HUES64 (cell line): ENCODE results near the gene CBLN4.

Source experiments
- H3K27ac ChIP-seq: 2 replicates; pipeline ENCODE4 v1.7.0; 2013; ENCODE audit warnings: low read depth, low read length, inconsistent platforms
- H3K27me3 ChIP-seq: 2 replicates; pipeline ENCODE4 v1.6.1; 2013; ENCODE audit warnings: mild to moderate bottlenecking, low read length; ENCODE audit not compliant: insufficient read depth
- H3K36me3 ChIP-seq: 2 replicates; pipeline ENCODE4 v1.6.1; 2013; ENCODE audit warnings: mild to moderate bottlenecking, low read length; ENCODE audit not compliant: insufficient read depth
- H3K4me1 ChIP-seq: 2 replicates; pipeline ENCODE4 v1.6.1; 2013; ENCODE audit warnings: mild to moderate bottlenecking, low read length, moderate library complexity; ENCODE audit not compliant: insufficient read depth
- H3K4me3 ChIP-seq: 2 replicates; pipeline ENCODE4 v1.5.1; 2013; ENCODE audit warnings: mild to moderate bottlenecking, low read length, moderate library complexity
- H3K9ac ChIP-seq: 2 replicates; pipeline ENCODE4 v1.6.1; 2013; ENCODE audit warnings: mild to moderate bottlenecking, low read depth, low read length
- H3K9me3 ChIP-seq: 2 replicates; pipeline ENCODE4 v1.6.1; 2013; ENCODE audit warnings: low read depth, low read length; ENCODE audit not compliant: insufficient read depth
- WGBS: fragments of 150-250, 120-280 bp; methylation state at CpG from one replicate; pipeline ENCODE4 v1.1.7; 2013; ENCODE audit warnings: missing lambda C conversion rate; 5-methylcytosine and 5-hydroxymethylcytosine counted together

Gene CBLN4

GRCh38 chr20:56001890-56002289, 3.4 kb downstream of the CBLN4 start:
- Histone ChIP-seq H3K27me3 (no peaks in the 10 kb centered on the region), H3K9me3 (peaks cover 97% of the 10 kb centered on the region), H3K27ac (no peak overlapping the region), H3K9ac (no peak overlapping the region), H3K4me3 (no peak overlapping the region), H3K4me1 (no peaks in the 10 kb centered on the region), H3K36me3 (no peaks in the 10 kb centered on the region)
- 78% methylated on average over 3 of the region's 3 CpGs for WGBS

DNA sequence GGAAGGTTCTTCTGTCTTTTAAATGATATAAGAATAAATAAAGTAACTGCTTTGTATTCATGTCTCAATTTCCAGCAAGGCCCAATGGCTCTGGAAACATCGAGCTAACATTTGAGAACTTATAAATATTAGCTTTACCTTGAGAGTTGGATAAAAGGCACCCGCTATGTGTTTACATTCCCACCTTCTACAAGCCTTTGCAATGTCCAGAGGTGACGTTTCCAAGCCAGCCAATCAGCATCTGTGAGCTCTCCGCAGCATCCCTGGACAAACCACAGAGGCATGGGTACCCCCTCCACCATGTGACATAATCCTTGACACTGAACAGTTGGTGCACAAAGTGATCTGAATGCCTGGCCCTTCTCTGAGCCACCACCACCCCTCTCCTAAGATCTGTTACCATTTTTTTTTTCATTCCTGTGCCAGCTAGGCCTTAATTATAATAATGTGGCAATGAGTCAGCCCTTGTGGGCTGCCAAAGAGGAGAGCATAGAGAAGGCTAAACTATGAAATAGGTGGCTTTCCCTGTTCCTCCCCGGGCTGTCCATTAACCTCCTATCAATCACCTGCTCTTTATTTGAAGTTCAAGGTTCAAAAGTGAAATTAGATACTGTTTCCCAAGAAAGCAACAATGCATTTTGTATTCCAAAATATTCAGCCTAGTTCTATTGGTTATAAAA, 4.1 kb downstream of the CBLN4 start:
- Histone ChIP-seq H3K9me3 (peaks cover 97% of the 10 kb centered on the region), H3K27ac (no peak overlapping the region), H3K9ac (no peak overlapping the region), H3K27me3 (no peaks in the 10 kb centered on the region), H3K4me3 (no peak overlapping the region), H3K36me3 (no peaks in the 10 kb centered on the region), H3K4me1 (no peaks in the 10 kb centered on the region)
- 68% methylated on average over 5 of the region's 5 CpGs for WGBS

DNA sequence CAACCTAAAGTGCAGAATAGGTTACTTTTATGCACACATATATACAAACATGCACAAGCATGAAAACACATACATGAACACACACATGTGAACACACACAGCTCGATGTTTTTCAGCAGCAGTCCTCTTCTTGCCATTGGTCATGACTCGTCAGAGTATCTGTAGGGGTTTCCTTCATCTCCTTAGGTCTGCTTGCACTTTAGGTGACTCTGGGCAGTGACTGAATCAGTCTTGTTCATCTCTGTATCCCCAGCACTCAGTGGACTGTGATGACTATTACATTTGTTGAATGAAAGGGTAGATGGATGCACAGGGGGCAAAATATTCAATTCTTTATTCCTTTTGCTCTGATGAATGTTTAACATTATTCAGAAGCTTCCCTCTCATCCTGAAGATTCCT, 26.8 kb downstream of the CBLN4 start:
- H3K4me3 ChIP-seq = no peak overlapping the region
- H3K27ac ChIP-seq = no peak overlapping the region
- H3K27me3 ChIP-seq = no peaks in the 10 kb centered on the region
- no peaks in the 10 kb centered on the region for H3K36me3 ChIP-seq
- no peak overlapping the region for H3K9ac ChIP-seq
- no peaks in the 10 kb centered on the region for H3K4me1 ChIP-seq
- WGBS = 68% methylated on average over 2 of the region's 2 CpGs
- peaks cover 98% of the 10 kb centered on the region for H3K9me3 ChIP-seq

GRCh38 chr20:55977690-55978459, 27.4 kb downstream of the CBLN4 start:
- Histone ChIP-seq H3K4me1 (no peaks in the 10 kb centered on the region), H3K27me3 (no peaks in the 10 kb centered on the region), H3K27ac (no peak overlapping the region), H3K9ac (no peak overlapping the region), H3K4me3 (no peak overlapping the region), H3K36me3 (no peaks in the 10 kb centered on the region), H3K9me3 (peaks cover 99% of the 10 kb centered on the region)
- 75% methylated on average over 6 of the region's 6 CpGs for WGBS

DNA sequence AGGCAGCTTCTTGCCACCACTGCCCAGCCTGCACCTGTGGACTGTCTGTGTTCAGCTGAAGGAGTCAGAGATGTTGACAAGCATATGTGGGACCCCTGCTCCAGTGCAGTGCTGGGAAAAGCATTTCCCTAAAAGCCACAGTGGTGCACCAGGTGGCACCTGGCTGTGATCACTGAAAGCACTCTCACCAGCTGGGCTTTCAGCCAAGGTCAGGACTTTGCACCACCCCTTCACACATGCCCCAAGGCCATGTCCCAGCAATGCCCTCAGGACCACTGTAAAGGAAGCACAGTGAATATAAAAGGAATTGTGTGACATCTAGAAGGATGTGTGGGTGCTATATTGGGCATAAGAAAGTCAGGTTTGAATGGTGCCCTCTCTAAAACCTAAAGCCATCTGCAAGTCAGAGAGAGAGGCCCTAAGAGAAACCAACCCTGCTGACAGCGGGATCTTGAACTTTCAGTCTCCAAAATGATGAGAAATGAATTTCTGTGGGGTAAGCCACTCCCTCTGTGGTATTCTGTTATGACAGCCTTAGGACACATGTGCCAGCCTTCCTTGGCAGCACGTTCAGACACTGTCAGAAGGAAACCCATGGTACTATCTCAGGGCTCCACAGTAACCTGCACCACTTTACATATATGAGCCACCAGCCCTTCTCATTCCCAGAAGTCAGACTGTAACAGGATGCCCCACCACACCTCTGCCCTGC, 30.7 kb downstream of the CBLN4 start:
- no peaks in the 10 kb centered on the region for H3K36me3 ChIP-seq
- peaks cover 99% of the 10 kb centered on the region for H3K9me3 ChIP-seq
- H3K9ac ChIP-seq = no peak overlapping the region
- H3K4me1 ChIP-seq = no peaks in the 10 kb centered on the region
- H3K27ac ChIP-seq = no peak overlapping the region
- 55% methylated on average over 2 of the region's 2 CpGs for WGBS
- H3K4me3 ChIP-seq = no peak overlapping the region; the same call in 1 of the 2 replicates
- no peaks in the 10 kb centered on the region for H3K27me3 ChIP-seq

DNA sequence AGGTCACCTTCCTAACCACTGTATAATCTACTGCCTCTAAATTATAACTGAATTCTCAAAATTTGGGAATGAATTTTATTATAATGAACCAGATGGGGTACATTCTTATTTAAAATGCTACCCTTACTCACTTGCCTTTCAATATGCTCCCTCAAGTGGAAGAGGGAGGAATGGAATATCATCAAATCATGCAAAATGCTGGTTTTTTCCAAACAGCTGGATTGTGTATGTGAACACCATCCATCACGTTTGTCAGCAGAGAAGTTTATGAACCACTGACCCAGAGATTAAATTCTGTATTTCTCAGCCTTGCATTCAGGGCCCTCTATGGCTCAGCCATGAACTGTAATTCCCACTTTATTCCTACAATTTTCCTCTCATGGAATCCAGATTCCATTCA, 40.5 kb downstream of the CBLN4 start:
- H3K9me3 ChIP-seq = peaks cover 95% of the 10 kb centered on the region
- WGBS = 19% methylated on average over 1 of the region's 1 CpG

GRCh38 chr20:55961376-55962330, 43.7 kb downstream of the CBLN4 start:
- 71% methylated on average over 5 of the region's 5 CpGs for WGBS
- H3K9me3 ChIP-seq = peaks cover 98% of the 10 kb centered on the region
- no peak overlapping the region for H3K9ac ChIP-seq
- no peaks in the 10 kb centered on the region for H3K27me3 ChIP-seq
- no peak overlapping the region for H3K27ac ChIP-seq
- H3K4me3 ChIP-seq = no peak overlapping the region
- H3K4me1 ChIP-seq = no peaks in the 10 kb centered on the region
- no peaks in the 10 kb centered on the region for H3K36me3 ChIP-seq

More for the DNA sequence above, 40.5 kb downstream of the CBLN4 start:
- Histone ChIP-seq H3K36me3 (no peaks in the 10 kb centered on the region), H3K9ac (no peak overlapping the region), H3K27me3 (no peaks in the 10 kb centered on the region), H3K4me3 (no peak overlapping the region), H3K4me1 (no peaks in the 10 kb centered on the region), H3K27ac (no peak overlapping the region)

DNA sequence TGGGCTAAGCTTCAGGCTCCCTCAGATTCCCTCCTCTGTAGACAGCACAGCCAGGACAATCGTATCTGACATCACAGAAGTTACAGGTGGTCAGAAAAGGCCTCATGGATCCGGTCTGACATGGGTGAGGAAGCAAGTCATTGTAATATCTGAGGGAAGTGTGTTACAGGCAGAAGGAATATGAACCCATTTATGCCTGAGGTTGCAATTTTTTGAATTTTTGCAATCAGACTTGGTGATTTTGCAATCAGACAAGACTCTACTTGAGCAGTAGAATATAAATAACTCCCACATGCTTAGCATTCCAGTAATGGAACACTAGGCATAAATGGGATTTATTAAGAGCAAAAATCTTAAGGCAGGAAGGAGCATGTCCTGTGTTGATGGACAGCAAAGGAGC, 52.1 kb downstream of the CBLN4 start:
- 56% methylated on average over 2 of the region's 2 CpGs for WGBS
- Histone ChIP-seq H3K27ac (no peak overlapping the region), H3K4me1 (no peaks in the 10 kb centered on the region), H3K27me3 (no peaks in the 10 kb centered on the region), H3K9ac (no peak overlapping the region), H3K4me3 (no peak overlapping the region), H3K9me3 (peaks cover 98% of the 10 kb centered on the region), H3K36me3 (no peaks in the 10 kb centered on the region)

DNA sequence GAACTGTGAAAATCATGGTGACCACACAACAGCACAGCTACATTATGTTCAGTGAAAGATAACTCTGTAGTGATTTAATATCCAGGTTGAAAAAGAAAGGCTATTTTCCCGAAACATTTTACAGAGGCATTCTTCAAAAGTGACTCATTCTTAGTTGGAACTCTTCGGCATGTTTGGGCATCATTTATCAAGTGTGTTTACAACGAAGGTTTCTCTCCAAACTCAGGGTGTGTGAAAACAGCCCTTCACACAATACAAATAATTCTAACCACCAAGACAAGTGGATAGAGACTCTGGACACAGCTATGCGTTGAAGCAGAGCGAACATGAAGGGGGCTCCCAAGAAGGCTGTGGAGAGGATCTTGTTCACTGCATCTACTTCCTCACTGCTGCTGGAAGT, 57.6 kb downstream of the CBLN4 start:
- H3K36me3 ChIP-seq = no peaks in the 10 kb centered on the region
- no peak overlapping the region for H3K4me3 ChIP-seq
- WGBS = 75% methylated on average over 5 of the region's 5 CpGs
- H3K9me3 ChIP-seq = peaks cover 86% of the 10 kb centered on the region
- no peaks in the 10 kb centered on the region for H3K27me3 ChIP-seq
- H3K4me1 ChIP-seq = no peaks in the 10 kb centered on the region
- H3K27ac ChIP-seq = no peak overlapping the region
- no peak overlapping the region for H3K9ac ChIP-seq
